Fibroblast of upper back skin (primary cell): Measurements from ENCODE around the gene GDI1.

Experiments
- DNase-seq: peaks from one replicate; pipeline ENCODE4 v3.0.0-alpha.2; 2013

The GDI1 gene

DNA sequence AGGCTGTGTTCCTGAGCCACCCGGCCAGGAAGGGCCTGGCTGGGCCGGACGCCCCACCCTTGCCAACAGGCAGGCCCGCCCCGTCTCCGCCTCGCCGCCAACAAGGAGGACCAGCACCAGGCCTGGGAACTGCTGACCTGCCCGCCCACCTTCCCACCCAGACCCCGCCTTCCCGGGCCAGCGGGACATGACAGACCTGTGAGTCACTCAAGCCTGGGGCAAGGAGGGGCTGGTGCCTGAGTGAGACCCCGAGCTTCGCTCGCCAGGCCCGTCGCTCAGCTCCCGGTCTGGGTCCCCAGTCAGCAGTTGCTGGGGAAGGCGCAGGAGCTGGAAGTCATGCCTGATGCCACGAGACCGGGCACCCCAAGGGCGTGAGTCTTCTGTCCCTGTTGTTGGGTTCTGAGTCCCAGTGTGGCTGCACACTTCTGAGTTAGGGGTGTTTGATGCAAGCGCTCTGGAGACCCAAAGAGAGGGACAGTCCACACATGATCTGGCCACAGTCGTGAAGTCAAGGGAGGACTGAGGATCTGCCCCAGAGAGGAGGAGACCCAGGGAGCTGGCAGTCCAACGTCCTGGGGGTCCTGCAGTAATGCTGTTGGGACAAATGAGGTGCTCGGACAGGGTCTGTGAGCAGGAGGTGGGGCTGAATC, 27.6 kb upstream of the GDI1 start, which contains the start of gene DNASE1L1:
Gene DNASE1L1, minus strand, starts transcription at position 33 of the 650 bp plus-strand sequence. CDS start 3,686 bp downstream, outside the sequence.
- peak; percentile 81 for DNase-seq

DNA sequence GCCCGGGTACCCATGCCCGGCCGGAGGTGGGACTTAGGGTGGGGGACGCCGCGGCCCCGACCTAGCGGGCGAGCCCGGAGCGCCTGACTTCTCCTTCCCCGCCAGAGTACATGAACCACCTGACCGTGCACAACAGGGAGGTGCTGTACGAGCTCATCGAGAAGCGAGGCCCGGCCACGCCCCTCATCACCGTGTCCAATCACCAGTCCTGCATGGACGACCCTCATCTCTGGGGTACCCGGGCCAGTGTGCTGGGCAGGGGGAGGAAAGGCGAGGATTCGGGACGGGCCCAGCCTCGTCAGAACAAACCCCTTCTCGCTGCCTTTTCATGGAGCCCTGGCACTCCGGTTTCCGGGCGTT, 25.0 kb upstream of the GDI1 start:
- DNase-seq: no peak

DNA sequence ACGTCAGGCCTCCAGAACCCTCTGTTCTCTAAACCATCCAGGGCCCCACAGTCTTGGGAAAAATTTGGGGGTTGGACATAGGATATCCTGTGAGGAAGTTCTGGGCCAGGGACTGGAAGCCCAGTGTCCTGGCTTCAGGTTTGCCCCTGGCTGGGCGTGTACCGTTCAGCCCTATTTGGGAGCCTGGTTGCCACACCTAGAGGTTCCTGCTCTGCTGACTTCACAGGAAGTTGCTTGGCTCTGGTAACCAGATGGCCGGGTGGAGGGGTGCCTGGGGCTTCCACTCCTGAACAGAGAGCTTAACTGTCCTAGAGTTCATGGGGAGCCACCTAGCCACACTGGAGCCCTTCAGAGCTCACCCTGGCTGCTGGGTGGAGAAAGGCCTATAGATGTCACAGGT, 24.5 kb upstream of the GDI1 start:
- no peak for DNase-seq

DNA sequence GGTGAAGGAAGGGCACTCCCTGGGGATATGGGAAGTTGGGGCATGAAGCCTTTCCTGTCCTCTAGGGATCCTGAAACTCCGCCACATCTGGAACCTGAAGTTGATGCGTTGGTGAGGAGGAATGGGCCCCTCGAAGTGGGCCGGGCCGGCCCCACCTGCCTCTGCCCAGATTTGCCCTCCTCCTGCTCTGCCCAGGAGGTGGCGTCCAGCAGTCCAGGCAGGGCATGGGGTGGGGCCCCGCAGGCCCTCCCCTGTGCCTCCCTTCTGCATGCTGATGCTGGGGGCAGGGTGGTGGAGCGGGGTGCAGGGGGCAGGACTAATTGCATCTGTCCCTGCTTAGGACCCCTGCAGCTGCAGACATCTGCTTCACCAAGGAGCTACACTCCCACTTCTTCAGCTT, 23.8 kb upstream of the GDI1 start:
- no peak for DNase-seq

DNA sequence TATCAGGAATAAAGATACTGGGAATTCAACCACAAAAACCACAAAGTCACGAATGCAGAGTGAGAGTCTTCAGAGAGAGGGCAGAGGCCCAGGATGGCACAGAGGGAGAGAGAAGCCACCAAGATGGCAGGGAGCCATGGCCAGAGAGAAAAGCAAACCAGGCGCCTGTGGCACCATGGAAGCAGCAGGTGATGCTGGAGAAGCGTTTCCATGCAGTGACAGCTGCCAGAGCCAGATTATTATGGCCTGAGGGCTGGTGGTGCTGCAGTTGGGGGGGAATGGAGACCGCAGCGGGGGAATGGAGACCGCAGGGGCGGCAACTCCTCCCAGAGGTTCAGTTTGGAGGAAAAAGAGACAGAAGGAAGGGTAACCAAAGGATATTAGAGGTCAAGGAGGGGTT, 19.8 kb upstream of the GDI1 start:
- DNase-seq: no peak

DNA sequence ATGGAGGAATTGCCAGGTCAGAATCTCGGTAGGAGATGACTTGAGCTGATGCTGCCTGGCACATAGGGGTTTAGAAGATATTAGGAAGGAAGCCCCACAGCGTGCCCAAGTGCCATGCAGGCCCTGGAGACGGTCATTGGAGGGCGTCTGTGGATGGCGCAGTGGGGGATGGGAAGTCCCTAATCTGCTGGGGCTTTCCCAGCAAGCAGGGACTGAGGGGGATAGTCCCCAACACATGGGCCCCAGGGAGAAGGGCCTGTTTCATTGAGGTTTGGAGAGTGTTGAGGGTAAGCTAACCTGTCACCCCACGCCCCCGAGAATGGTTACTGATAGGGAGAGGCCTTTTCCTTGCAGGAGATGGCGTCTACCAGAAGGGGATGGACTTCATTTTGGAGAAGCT, 17.8 kb upstream of the GDI1 start:
- DNase-seq: no peak

DNA sequence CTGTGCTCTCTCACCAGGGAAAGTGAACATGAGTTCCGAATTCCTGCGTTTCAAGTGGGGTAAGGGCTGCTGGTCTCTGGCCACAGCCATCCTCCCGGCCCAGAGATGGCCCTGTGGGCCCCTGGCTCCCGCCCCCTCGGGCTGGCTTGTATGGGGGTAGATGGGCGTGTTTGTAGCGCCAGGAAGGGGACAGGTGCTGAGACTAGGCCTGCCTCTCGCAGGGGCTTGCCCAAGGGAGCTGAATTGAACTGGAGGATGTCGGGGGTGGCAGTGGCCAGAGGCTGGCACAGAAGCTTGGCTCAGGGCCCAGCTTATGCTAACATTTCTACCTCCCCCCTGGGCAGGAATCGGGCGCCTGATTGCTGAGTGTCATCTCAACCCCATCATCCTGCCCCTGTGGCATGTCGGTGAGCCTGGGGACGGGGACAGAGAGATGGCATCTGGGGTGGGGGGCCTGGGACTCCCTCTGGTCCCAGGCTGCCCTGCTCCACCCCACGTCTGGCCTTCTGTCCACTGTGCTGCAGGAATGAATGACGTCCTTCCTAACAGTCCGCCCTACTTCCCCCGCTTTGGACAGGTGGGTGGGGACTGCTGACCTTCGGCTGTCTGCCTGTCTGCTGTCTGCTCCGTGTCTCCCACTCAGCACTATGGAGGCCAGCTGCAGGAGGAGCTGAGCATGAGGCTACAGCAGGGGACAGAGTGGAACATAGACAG, 17.1 kb upstream of the GDI1 start:
- DNase-seq: no peak

DNA sequence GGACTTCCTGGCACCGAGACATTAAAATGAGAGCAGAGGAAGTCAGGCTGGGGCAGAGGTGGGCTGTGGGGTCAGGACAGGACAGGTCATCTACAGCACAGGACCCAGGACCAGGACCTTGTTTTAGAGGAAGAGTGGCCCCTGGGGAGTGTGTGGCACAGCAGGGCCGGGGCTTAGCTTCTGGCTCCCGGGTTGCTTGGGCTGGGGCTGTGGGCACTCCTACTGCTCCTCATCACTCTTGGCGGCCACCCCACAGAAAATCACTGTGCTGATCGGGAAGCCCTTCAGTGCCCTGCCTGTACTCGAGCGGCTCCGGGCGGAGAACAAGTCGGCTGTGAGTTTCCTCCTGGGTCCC, 16.6 kb upstream of the GDI1 start:
- DNase-seq: no peak

DNA sequence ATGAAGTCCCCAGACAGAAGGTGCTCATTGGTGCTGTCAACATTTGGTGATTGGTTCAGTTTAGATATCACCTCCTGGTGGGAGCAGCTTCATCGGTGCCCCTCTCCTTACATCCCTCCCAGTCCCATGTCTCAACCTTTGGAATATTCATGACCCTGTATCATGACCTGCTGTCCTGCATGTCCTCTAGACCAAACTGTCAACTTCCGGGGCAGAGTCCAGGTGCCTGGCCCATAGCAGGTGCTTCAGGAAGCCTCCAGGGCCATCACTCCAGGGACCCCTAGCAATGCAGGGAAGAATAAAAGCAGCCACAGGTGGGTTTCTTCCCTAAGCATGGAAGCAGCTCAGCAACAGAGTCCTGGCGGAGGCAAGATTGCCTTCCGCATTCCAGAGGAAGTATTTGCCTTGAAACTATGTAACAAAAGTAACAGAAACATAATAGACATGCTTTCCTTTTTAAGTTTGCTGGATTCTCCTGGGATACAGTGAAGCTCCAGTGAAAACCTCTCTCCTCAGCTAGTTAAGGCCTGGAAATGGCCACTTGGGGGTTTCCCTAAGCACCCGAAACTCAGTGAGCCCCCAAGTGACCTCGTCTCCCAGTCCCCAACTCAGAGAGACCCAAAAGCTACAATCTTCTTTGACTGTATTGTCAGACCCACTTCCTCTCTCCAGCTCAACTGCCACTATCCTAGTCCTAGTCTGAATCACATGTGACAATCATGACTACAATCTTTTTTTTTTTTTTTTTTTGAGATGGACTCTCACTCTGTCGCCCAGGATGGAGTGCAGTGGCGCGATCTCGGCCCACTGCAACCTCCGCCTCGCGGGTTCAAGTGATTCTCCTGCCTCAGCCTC, 9.8 kb upstream of the GDI1 start:
- no peak for DNase-seq

DNA sequence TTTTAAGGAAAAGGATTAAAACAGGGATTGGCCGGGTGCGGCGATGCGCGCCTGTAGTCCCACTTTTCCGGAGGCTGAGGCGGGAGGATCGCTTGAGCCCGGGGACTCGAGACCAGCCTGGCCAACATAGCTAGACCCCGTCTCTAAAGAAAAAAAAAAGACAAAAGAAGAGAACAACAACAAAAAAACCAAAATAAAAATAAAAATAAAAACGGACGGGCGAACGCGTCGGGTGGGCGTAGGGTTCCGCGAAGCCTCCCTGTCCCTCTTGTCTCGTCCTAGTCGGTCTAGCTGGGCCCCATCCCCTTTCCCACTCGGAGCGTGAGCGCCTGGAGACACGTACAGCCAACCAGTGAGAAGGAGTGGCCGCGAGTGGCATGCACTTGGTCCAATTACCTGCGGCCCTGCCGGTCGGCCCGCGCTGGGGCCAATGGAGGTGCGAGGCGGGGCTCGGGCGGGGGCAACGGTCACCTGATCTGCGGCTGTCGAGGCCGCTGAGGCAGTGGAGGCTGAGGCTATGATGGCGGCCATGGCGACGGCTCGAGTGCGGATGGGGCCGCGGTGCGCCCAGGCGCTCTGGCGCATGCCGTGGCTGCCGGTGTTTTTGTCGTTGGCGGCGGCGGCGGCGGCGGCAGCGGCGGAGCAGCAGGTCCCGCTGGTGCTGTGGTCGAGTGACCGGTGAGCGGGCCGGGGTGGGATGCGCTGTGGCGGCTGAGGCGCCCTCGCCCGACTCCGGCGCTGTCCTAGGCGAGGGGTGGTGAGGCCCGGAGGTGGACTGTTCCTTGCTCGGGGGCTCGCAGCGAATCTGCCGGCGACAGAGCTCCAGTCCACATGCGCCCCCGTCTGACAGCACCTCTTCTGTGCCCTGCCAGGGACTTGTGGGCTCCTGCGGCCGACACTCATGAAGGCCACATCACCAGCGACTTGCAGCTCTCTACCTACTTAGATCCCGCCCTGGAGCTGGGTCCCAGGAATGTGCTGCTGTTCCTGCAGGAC, 8.5 kb upstream of the GDI1 start, which contains the start of gene ATP6AP1:
Gene ATP6AP1, plus strand, starts transcription at position 502 of the 996 bp plus-strand sequence. Its CDS starts 16 bp downstream, at position 518.
- DNase-seq: peak; percentile 93

DNA sequence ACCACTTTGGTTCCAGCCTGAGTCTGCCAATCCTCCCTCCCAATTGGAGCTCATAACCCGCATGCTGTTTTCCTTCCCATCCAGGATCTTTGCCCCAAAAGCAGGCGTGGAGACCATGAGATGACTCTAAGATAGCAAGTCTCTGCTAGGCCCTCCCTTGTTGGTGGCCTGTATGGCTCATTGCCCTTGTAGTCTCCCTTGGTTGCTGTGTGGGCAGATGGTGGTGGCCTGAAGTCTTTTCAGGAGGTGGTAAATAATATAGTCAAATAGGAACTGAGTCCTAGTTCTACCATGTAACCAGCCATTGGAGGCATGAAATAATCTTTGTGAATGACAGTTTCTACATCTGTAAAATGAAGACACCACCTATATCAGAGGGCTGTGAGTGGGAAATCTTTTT, 7.2 kb upstream of the GDI1 start:
- DNase-seq: no peak

DNA sequence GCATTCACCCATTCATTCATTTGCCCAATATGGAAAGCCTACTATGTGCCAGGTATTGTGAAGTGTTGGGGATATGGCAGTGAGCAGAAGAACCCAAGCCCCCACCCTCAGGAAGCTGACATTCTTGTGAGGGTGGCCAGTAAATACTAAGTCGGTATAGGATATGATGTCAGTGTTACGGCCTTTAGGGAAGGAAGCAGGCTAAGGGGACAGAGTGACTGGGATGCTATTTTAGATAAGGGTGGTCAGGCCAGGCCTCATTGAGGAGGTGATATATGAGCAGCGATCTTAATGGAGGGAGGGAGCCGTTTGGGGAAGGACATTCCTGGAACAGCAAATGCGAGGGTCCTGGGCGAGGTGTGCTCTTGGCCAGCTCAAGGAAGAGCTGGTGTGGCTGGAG, 6.5 kb upstream of the GDI1 start:
- no peak for DNase-seq

DNA sequence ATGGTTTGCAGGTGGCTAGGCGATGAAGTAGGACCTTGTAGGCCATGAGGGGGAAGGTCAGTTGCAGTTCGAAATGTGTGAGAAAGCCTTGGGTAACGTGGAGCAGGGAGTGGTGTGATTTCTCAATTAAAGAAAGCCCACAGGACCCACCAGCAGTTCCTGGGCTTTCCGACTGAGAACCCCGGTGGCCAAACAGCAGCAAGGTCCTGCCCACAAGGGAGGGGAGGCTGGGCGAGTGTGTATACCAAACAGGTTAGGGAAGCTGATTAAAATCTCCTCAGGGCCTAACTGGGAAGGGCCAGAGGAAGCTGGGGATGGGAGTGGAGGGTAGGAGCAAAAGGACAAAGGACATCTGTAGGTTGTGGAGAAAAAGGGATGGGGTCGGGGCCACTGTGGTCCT, 6.0 kb upstream of the GDI1 start:
- no peak for DNase-seq

DNA sequence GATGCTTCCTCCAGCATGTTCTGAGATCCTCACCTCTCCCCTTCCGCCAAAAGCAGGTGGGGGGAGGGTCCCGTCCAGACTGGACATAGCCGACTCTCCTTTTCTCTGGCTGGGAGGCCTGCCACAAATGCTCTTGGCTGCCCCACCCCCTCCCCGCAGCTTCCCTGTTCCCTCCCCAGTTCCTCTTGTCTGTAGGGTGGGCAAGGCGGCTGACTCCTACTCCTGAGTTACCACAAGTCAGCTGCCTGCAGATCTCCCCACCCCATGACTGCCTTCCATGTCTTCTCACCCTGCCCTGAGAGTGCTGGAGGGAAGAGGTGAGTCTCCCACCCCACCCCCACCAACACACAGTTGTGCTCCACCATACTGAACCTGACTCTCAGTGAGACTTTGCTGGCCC, 5.6 kb upstream of the GDI1 start:
- no peak for DNase-seq

DNA sequence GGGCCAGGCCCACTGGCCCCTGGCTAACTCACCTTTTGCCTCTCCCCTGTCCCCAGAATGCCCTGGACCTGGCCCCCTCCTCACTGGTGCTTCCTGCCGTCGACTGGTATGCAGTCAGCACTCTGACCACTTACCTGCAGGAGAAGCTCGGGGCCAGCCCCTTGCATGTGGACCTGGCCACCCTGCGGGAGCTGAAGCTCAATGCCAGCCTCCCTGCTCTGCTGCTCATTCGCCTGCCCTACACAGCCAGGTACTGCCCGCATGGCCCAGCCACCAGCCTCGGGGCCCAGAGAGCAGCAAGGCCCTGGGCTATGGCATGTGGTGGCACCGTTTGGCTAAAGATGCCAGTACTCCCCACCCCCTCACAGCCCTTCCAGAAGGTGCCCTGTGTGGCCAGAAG, 4.7 kb upstream of the GDI1 start:
- no peak for DNase-seq

DNA sequence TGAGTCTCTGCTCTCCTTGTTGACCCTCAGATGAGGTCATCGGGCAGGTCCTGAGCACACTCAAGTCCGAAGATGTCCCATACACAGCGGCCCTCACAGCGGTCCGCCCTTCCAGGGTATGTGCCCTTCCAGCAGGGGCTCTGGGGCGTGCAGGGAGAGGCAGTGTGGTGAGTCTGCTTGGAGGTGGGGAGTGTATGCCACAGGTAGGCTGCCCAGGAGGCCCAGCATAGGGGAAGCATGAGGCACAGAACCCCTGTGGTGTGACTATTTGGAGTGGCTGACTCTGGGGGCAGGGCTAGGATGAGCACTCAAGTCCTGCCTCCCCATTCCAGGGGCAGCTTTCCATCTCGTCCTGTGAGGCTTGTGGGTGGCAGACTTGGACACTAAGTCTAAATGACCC, 3.3 kb upstream of the GDI1 start:
- DNase-seq: no peak

DNA sequence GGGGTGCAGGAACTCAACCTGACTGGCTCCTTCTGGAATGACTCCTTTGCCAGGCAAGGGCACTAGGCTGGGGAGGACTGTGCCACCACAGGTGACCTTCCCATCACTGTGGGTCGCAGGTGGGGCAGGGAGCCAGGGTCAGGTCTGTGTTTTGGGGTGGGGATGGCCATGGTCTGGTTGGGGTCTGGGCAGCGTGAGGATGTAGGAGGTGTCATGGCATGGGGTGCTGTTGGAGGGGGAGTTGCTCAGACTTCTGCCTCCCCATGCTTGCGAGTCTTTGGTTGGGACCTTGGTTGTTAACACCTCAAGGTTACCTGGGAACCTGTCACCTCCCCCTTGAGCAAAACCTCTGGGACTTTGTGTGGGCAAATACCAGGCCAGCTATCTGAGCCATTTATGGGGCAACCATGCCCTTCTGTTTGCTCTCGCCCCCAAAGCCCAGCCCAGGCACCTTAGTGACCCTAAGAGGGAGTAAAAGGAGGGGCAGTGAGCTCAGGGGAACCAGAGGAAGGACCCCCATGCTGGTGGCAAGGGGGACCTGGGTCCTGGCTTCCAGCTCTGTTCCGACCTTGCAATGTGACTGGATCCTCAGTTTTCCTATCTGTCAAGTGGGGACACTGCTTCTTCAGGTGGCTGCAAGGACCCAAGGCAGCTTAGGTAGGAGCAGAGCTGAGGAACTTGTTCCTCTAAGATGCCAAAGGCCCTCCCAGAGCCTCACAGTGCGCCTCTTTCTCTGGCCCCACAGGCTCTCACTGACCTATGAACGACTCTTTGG, 2.4 kb upstream of the GDI1 start:
- no peak for DNase-seq

DNA sequence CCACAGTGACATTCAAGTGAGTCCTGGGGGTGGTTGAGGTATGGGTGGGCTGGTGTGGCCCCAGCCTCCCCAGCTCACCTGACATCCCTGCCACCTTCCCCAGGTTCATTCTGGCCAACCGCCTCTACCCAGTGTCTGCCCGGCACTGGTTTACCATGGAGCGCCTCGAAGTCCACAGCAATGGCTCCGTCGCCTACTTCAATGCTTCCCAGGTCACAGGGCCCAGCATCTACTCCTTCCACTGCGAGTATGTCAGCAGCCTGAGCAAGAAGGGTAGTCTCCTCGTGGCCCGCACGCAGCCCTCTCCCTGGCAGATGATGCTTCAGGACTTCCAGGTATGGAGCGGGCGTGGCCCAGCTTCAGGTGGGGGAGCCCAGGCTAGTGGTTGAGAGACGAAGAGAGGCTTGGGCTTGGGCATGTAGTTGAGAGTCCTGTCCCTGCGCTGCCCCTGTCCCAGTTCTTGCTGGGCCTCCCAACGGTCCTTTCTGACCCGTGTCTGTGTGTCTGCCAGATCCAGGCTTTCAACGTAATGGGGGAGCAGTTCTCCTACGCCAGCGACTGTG, 1.7 kb upstream of the GDI1 start:
- DNase-seq: no peak

DNA sequence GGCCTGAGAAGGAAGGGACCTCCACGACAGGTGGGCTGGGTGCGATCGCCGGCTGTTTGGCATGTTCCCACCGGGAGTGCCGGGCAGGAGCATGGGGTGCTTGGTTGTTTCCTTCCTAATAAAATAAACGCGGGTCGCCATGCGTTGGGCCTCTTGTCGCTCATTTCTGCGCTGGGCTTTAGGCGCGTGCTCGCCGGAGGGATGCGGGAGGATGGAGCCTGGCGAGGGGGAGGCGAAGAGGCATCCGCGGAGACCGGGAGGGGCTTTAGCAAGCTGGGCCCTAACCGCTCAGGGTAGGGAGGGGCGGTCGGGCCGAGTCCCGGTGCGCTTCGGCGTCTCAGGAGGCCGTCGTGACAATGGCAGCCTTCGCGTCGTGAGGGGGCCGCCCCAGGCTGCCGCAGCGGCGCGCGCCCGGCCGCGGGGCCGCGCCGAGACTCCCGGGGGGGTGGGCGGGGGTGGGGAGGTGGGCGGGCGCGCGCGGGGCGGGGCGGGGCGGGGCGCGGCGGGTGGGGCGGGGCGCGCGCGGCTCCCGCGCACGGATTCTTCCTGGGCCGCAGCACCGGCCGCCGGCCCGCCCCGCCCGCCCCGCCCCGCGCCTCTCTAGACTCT, 476 bp upstream of the GDI1 start:
- DNase-seq: no peak

DNA sequence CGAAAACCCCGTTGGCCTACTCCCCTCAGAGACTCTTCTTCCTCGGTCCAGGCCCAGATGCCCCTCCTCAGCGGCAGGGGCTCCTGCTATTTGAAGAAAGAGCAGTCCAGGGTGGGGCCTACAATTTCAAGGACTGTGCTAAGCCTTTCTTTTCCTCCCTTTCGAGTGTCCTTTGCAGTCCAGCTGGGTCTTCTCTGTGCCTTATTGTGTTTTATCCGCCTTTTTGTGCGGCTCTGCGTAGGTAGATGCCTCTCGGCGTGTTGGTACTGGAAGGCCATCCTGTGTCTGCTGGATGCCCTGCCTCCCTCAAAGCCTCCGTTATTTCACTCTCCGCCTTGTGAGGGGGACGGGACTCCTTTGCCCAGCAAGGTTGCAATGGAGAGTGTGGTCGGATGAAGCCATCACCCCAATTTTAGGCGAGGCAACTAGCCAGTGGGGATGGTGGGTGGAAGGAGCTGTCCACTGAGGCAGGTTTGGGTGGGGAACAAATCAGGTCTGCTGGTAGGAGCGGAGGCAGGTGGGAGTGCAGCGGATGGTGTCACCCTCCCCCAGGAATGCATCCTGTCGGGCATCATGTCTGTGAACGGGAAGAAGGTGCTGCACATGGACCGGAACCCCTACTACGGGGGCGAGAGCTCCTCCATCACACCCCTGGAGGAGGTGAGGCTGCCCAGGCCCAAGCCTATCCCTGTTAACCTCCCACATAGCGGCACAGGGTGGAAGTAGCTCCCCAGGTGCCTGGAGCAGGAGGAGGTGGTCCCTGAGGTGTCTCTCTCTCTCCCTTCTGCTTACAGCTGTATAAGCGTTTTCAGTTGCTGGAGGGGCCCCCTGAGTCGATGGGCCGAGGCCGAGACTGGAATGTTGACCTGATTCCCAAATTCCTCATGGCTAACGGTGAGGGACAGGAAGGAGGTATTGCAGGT, 1.3 kb downstream of the GDI1 start:
- DNase-seq: no peak
